A549 (cell line): Measurements from ENCODE around the gene GPD1.

Source experiments
- MAZ ChIP-seq: fragments of 150-350 bp; IDR thresholded peaks from 2 replicates; pipeline ENCODE4 v1.6.1; 2014; ENCODE audit warnings: antibody characterized with exemption, low read depth, low read length, borderline replicate concordance
- MYC ChIP-seq: IDR thresholded peaks from 2 replicates; pipeline ENCODE4 v1.6.1; 2012; ENCODE audit warnings: mild to moderate bottlenecking, inconsistent platforms, low read length, improper control_type of control experiment, borderline replicate concordance
- PHF8 ChIP-seq: fragments of 200-600 bp; sonication (generic); IDR thresholded peaks from 2 replicates; pipeline ENCODE4 v1.6.1; 2016; ENCODE audit warnings: low read depth, mild to moderate bottlenecking, antibody characterized with exemption, moderate library complexity, borderline replicate concordance
- POLR2A ChIP-seq: IDR thresholded peaks from 2 replicates; pipeline ENCODE4 v1.6.1; 2012; ENCODE audit warnings: mild to moderate bottlenecking, low read length

- TF ChIP-seq MAZ: no peak
- TF ChIP-seq POLR2A: no peak
- no peak for TF ChIP-seq PHF8
- TF ChIP-seq MYC: no peak
Measured at GRCh38 chr12:50142993-50143392, 39.2 kb downstream of the GPD1 start.
